Loucy (cell line): Measurements from ENCODE around the gene CRTAC1.
A peak's percentile ranks its signal among the peaks of the same experiment; 100 is the strongest.

ENCODE experiments used
- H2AFZ ChIP-seq: fragments of 200-600 bp; sonication (generic); 2 replicates; pipeline ENCODE4 v1.6.0; 2016; ENCODE audit warnings: antibody characterized with exemption, mild to moderate bottlenecking, low read length, moderate library complexity
- H3F3A ChIP-seq: fragments of 200-600 bp; 2 replicates; pipeline ENCODE4 v1.6.0; 2016; ENCODE audit warnings: antibody characterized with exemption, low read depth, mild to moderate bottlenecking
- H3K27me3 ChIP-seq: fragments of 200-600 bp; sonication (generic); 2 replicates; pipeline ENCODE4 v1.6.1; 2014; ENCODE audit warnings: low read length, mild to moderate bottlenecking; ENCODE audit not compliant: insufficient read depth, poor library complexity, severe bottlenecking
- H3K36me3 ChIP-seq: fragments of 200-600 bp; sonication (generic); 2 replicates; pipeline ENCODE4 v1.6.1; 2016; ENCODE audit warnings: low read length; ENCODE audit not compliant: insufficient read depth
- H3K4me1 ChIP-seq: fragments of 200-600 bp; sonication (generic); 2 replicates; pipeline ENCODE4 v1.5.1; 2014; ENCODE audit warnings: low read length, mild to moderate bottlenecking; ENCODE audit not compliant: insufficient read depth, poor library complexity, severe bottlenecking
- H3K4me2 ChIP-seq: fragments of 200-600 bp; sonication (generic); 2 replicates; pipeline ENCODE4 v1.6.0; 2014; ENCODE audit warnings: antibody characterized with exemption, low read length, low read depth, mild to moderate bottlenecking; ENCODE audit not compliant: poor library complexity, severe bottlenecking
- H3K4me3 ChIP-seq: fragments of 200-600 bp; sonication (generic); 2 replicates; pipeline ENCODE4 v1.5.1; 2014; ENCODE audit warnings: low read length, mild to moderate bottlenecking, mixed read lengths; ENCODE audit not compliant: poor library complexity, severe bottlenecking
- H3K79me2 ChIP-seq: fragments of 200-600 bp; sonication (generic); 2 replicates; pipeline ENCODE4 v1.6.1; 2014; ENCODE audit warnings: low read length; ENCODE audit not compliant: insufficient read depth
- H3K9ac ChIP-seq: fragments of 200-600 bp; sonication (generic); 2 replicates; pipeline ENCODE4 v1.6.0; 2014; ENCODE audit warnings: mild to moderate bottlenecking, low read depth, low read length, moderate library complexity; ENCODE audit not compliant: poor library complexity, severe bottlenecking
- H3K9me2 ChIP-seq: fragments of 200-600 bp; sonication (generic); replicated peaks from 2 replicates; pipeline ENCODE4 v1.6.1; 2016; ENCODE audit warnings: low read depth, low read length, mixed read lengths
- H3K9me3 ChIP-seq: fragments of 200-600 bp; sonication (generic); 2 replicates; pipeline ENCODE4 v1.6.1; 2014; ENCODE audit warnings: mild to moderate bottlenecking, antibody characterized with exemption, low read length, low read depth; ENCODE audit not compliant: insufficient read depth
- H4K20me1 ChIP-seq: fragments of 200-600 bp; sonication (generic); 2 replicates; pipeline ENCODE4 v1.6.0; 2014; ENCODE audit warnings: antibody characterized with exemption, low read length, mild to moderate bottlenecking; ENCODE audit not compliant: insufficient read depth, poor library complexity, severe bottlenecking
- EZH2phosphoT487 ChIP-seq: fragments of 200-600 bp; IDR thresholded peaks from 2 replicates; pipeline ENCODE4 v1.6.1; 2018; ENCODE audit warnings: antibody characterized with exemption, mild to moderate bottlenecking, moderate library complexity, borderline replicate concordance
- TF ChIP-seq, protein P1 (sequence below): fragments of 200-600 bp; sonication (generic); conservative IDR thresholded peaks from 2 replicates; pipeline ENCODE4 v1.5.1; 2014; ENCODE audit warnings: mild to moderate bottlenecking, antibody characterized with exemption, low read length

The CRTAC1 gene

DNA sequence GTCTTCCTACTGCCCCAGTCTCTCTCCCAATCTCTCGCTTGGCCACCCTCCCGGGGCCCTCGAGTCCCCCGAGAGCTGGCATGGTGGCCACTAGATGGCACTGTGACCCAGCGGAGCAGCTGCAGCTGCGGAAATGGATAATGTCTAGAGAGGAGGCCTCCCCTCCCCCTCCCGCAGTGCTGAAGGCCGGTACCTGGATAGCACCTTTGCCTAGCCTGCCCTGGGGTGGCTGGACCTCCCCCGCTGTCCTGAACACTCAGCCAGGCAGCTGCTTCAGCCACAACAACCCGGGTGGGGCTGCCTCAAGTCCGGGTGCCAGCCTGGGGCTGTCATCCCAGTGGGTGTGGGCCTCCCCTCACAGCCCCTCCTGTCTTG, 115.6 kb downstream of the CRTAC1 start:
- TF ChIP-seq, protein P1, sequence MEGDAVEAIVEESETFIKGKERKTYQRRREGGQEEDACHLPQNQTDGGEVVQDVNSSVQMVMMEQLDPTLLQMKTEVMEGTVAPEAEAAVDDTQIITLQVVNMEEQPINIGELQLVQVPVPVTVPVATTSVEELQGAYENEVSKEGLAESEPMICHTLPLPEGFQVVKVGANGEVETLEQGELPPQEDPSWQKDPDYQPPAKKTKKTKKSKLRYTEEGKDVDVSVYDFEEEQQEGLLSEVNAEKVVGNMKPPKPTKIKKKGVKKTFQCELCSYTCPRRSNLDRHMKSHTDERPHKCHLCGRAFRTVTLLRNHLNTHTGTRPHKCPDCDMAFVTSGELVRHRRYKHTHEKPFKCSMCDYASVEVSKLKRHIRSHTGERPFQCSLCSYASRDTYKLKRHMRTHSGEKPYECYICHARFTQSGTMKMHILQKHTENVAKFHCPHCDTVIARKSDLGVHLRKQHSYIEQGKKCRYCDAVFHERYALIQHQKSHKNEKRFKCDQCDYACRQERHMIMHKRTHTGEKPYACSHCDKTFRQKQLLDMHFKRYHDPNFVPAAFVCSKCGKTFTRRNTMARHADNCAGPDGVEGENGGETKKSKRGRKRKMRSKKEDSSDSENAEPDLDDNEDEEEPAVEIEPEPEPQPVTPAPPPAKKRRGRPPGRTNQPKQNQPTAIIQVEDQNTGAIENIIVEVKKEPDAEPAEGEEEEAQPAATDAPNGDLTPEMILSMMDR, result peak; percentile 95
- TF ChIP-seq EZH2phosphoT487, result no peak
- H3K4me2 ChIP-seq, result peak overlapping the region; percentile 32
- peak overlapping the region; percentile 66; the same call in 1 of the 2 replicates for H2AFZ ChIP-seq
- H3K79me2 ChIP-seq, result no peaks in the 10 kb centered on the region
- no peaks in the 10 kb centered on the region for H3K9me2 ChIP-seq
- no peaks in the 10 kb centered on the region for H3K27me3 ChIP-seq
- H4K20me1 ChIP-seq, result no peaks in the 10 kb centered on the region
- H3K9me3 ChIP-seq, result no peaks in the 10 kb centered on the region
- no peaks in the 10 kb centered on the region for H3K4me1 ChIP-seq
- no peak overlapping the region for H3K9ac ChIP-seq
- no peaks in the 10 kb centered on the region for H3K36me3 ChIP-seq
- H3F3A ChIP-seq, result no peaks in the 10 kb centered on the region
- no peak overlapping the region for H3K4me3 ChIP-seq

DNA sequence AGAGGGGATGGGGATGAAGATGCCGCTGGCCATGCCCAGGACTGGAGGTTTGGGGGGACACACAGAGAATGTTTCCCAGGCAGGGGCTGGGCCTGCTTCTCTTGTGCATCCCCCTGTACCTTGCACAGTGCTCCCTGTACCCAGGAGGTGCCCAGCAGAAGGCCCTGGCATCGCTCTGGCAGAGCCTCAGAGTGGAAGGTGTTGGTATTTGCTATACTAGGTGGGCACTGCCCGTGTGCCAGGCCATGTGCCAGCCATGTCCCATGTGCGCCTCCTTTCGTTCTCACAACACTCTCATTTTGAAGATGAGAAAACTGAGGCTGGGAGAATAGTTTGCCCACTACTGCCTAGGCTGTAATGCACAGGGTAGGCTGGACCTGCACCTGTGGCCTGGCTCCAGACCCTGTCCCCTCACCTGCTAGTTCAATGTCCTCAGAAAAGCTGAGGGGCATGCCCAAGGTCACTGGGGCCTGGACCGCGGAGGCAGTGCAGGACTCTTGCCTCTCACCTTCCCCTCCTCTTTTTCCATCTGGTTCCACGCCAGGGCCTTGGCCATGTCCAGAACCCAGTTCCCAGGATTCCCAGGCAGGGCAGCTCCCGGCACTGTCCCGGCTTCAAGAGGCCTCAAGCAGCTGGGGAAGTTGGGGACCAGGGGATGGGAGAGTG, 116.1 kb downstream of the CRTAC1 start:
- H4K20me1 ChIP-seq, result no peaks in the 10 kb centered on the region
- H3K36me3 ChIP-seq, result no peaks in the 10 kb centered on the region
- no peaks in the 10 kb centered on the region for H3K27me3 ChIP-seq
- H3K4me3 ChIP-seq, result no peak overlapping the region
- no peaks in the 10 kb centered on the region for H3K4me1 ChIP-seq
- no peaks in the 10 kb centered on the region for H3F3A ChIP-seq
- no peaks in the 10 kb centered on the region for H3K79me2 ChIP-seq
- no peak for TF ChIP-seq EZH2phosphoT487
- TF ChIP-seq, protein P1, result no peak
- no peaks in the 10 kb centered on the region for H3K9me3 ChIP-seq
- H3K4me2 ChIP-seq, result peak overlapping the region; percentile 32
- peak overlapping the region; percentile 66; the same call in 1 of the 2 replicates for H2AFZ ChIP-seq
- H3K9me2 ChIP-seq, result no peaks in the 10 kb centered on the region
- no peak overlapping the region for H3K9ac ChIP-seq

DNA sequence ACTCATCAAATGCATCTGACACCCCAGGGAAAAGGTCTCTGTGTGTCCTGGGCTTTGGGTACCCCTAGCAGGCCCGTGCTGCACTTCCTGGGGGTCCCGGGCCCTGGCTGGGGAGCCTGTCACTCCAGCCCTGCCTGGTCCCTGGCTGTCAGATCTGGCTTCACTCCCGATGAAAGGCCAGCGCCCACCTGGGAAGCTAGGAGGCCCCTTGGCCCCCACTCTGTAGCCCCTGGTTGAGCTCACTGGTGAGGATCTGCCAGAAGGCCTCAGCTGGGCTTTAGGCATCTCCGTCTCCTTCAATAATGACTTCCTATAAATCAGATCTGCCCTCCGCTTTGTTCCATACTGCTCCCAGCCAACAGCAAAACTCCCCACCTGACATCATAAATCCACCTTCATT, 116.8 kb downstream of the CRTAC1 start:
- no peak overlapping the region for H3K4me3 ChIP-seq
- no peak for TF ChIP-seq EZH2phosphoT487
- TF ChIP-seq, protein P1, result no peak
- no peaks in the 10 kb centered on the region for H3K9me3 ChIP-seq
- H3K9me2 ChIP-seq, result no peaks in the 10 kb centered on the region
- H3K9ac ChIP-seq, result no peak overlapping the region
- H3K79me2 ChIP-seq, result no peaks in the 10 kb centered on the region
- no peaks in the 10 kb centered on the region for H3K4me1 ChIP-seq
- H3K4me2 ChIP-seq, result no peak overlapping the region
- no peaks in the 10 kb centered on the region for H3K36me3 ChIP-seq
- no peaks in the 10 kb centered on the region for H4K20me1 ChIP-seq
- H3F3A ChIP-seq, result no peaks in the 10 kb centered on the region
- no peak overlapping the region for H2AFZ ChIP-seq
- H3K27me3 ChIP-seq, result no peaks in the 10 kb centered on the region
